DOHH2 (cell line): ENCODE measurements around the gene PNMA1.

Experiments
- H3F3A ChIP-seq: fragments of 200-600 bp; sonication (generic), shearing (Covaris generic); 2 replicates; pipeline ENCODE4 v1.6.0; 2016; ENCODE audit warnings: antibody characterized with exemption, mild to moderate bottlenecking; ENCODE audit not compliant: control insufficient read depth, insufficient read depth
- H3K27ac ChIP-seq: fragments of 200-600 bp; sonication (generic); 2 replicates; pipeline ENCODE4 v1.5.1; 2014; ENCODE audit warnings: low read depth, mild to moderate bottlenecking, low read length, moderate library complexity
- H3K27me3 ChIP-seq: fragments of 200-600 bp; sonication (generic); 2 replicates; pipeline ENCODE4 v1.6.1; 2014; ENCODE audit warnings: mild to moderate bottlenecking, low read length, mixed read lengths; ENCODE audit not compliant: control insufficient read depth
- H3K36me3 ChIP-seq: fragments of 200-600 bp; sonication (generic); 2 replicates; pipeline ENCODE4 v1.6.1; 2014; ENCODE audit warnings: mild to moderate bottlenecking, low read length, moderate library complexity, mixed read lengths; ENCODE audit not compliant: control insufficient read depth
- H3K4me1 ChIP-seq: fragments of 200-600 bp; sonication (generic); 2 replicates; pipeline ENCODE4 v1.6.1; 2014; ENCODE audit warnings: mild to moderate bottlenecking, low read length, mixed read lengths; ENCODE audit not compliant: control insufficient read depth
- H3K4me2 ChIP-seq: fragments of 200-600 bp; sonication (generic); 2 replicates; pipeline ENCODE4 v1.6.0; 2014; ENCODE audit warnings: mild to moderate bottlenecking, low read length, moderate library complexity
- H3K4me3 ChIP-seq: fragments of 200-600 bp; sonication (generic); 2 replicates; pipeline ENCODE4 v1.5.1; 2014; ENCODE audit warnings: mild to moderate bottlenecking, low read length, mixed read lengths
- H3K79me2 ChIP-seq: fragments of 200-600 bp; sonication (generic); 2 replicates; pipeline ENCODE4 v1.6.1; 2014; ENCODE audit warnings: mild to moderate bottlenecking, low read length, mixed read lengths; ENCODE audit not compliant: control insufficient read depth
- H3K9me2 ChIP-seq: fragments of 200-600 bp; sonication (generic); replicated peaks from 2 replicates; pipeline ENCODE4 v1.6.1; 2014; ENCODE audit warnings: mild to moderate bottlenecking, low read length, mixed read lengths; ENCODE audit not compliant: control insufficient read depth
- H3K9me3 ChIP-seq: fragments of 200-600 bp; sonication (generic); 2 replicates; pipeline ENCODE4 v1.6.1; 2014; ENCODE audit warnings: antibody characterized with exemption, low read length, mixed read lengths; ENCODE audit not compliant: control insufficient read depth, insufficient read depth
- H4K20me1 ChIP-seq: fragments of 200-600 bp; sonication (generic); 2 replicates; pipeline ENCODE4 v1.6.0; 2014; ENCODE audit warnings: low read depth, mild to moderate bottlenecking, antibody characterized with exemption, low read length, moderate library complexity; ENCODE audit not compliant: control insufficient read depth, insufficient read depth
- CTCF ChIP-seq: fragments of 200-600 bp; sonication (generic); IDR thresholded peaks from one replicate; pipeline ENCODE4 v1.5.1; 2014; ENCODE audit warnings: antibody characterized with exemption, mild to moderate bottlenecking, low read depth, low read length; ENCODE audit not compliant: poor library complexity, severe bottlenecking
- EZH2phosphoT487 ChIP-seq: fragments of 200-600 bp; sonication (generic); IDR thresholded peaks from 2 replicates; pipeline ENCODE4 v1.6.1; 2017; ENCODE audit warnings: borderline replicate concordance, mild to moderate bottlenecking, antibody characterized with exemption, low read length, moderate library complexity, mixed read lengths

The PNMA1 gene

GRCh38 chr14:73700325-73700724 is 13.9 kb downstream of the PNMA1 start:
- no peaks in the 10 kb centered on the region for H3K36me3 ChIP-seq
- no peaks in the 10 kb centered on the region for H3K4me1 ChIP-seq
- no peaks in the 10 kb centered on the region for H3F3A ChIP-seq
- H3K79me2 ChIP-seq = no peaks in the 10 kb centered on the region
- no peak overlapping the region for H3K27ac ChIP-seq
- H3K4me3 ChIP-seq = no peak overlapping the region
- no peaks in the 10 kb centered on the region for H3K27me3 ChIP-seq
- H4K20me1 ChIP-seq = no peaks in the 10 kb centered on the region
- TF ChIP-seq EZH2phosphoT487 (no peak), CTCF (no peak)
- no peaks in the 10 kb centered on the region for H3K9me2 ChIP-seq
- no peak overlapping the region for H3K4me2 ChIP-seq
- H3K9me3 ChIP-seq = no peaks in the 10 kb centered on the region

GRCh38 chr14:73696466-73697400 is 17.5 kb downstream of the PNMA1 start:
- Histone ChIP-seq H3K27ac (no peak overlapping the region), H3K36me3 (no peaks in the 10 kb centered on the region), H3F3A (no peaks in the 10 kb centered on the region), H3K4me2 (no peak overlapping the region), H3K9me3 (no peaks in the 10 kb centered on the region), H3K27me3 (no peaks in the 10 kb centered on the region), H3K79me2 (no peaks in the 10 kb centered on the region), H3K9me2 (no peaks in the 10 kb centered on the region), H3K4me1 (no peaks in the 10 kb centered on the region), H4K20me1 (no peaks in the 10 kb centered on the region), H3K4me3 (no peak overlapping the region)
- no peak for TF ChIP-seq CTCF
- TF ChIP-seq EZH2phosphoT487 = no peak

GRCh38 chr14:73695997-73696396 is 18.2 kb downstream of the PNMA1 start:
- Histone ChIP-seq H3K4me1 (no peaks in the 10 kb centered on the region), H3K36me3 (no peaks in the 10 kb centered on the region), H3K4me2 (no peak overlapping the region), H3K4me3 (no peak overlapping the region), H3K9me3 (no peaks in the 10 kb centered on the region), H4K20me1 (no peaks in the 10 kb centered on the region), H3K9me2 (no peaks in the 10 kb centered on the region), H3F3A (no peaks in the 10 kb centered on the region), H3K79me2 (no peaks in the 10 kb centered on the region), H3K27me3 (no peaks in the 10 kb centered on the region), H3K27ac (no peak overlapping the region)
- TF ChIP-seq CTCF = no peak
- TF ChIP-seq EZH2phosphoT487 = no peak
